NCI-H2227 treated with DMSO at 0.1 percent for 48 hours (cell line): ENCODE results near the gene SMARCA5.

Source experiments
- DNase-seq: peaks from one replicate; lab custom pipeline; 2025; lab: John Stamatoyannopoulos, UW

Gene SMARCA5

GRCh38 chr4:143531788-143532491 is 18.4 kb downstream of the SMARCA5 start:
- no peak for DNase-seq

- DNase-seq = no peak
Measured at GRCh38 chr4:143538979-143539669, 25.6 kb downstream of the SMARCA5 start.

- DNase-seq = no peak
Measured at GRCh38 chr4:143539670-143540023, 26.1 kb downstream of the SMARCA5 start.

GRCh38 chr4:143549928-143550327 is 36.4 kb downstream of the SMARCA5 start:
- no peak for DNase-seq

- no peak for DNase-seq
Measured at GRCh38 chr4:143554728-143555597, 41.5 kb downstream of the SMARCA5 start.

- no peak for DNase-seq
Measured at GRCh38 chr4:143555676-143556075, 42.2 kb downstream of the SMARCA5 start.

- no peak for DNase-seq
Measured at GRCh38 chr4:143558286-143558685, 44.8 kb downstream of the SMARCA5 start.

GRCh38 chr4:143558823-143559756 is 45.6 kb downstream of the SMARCA5 start:
- peak; percentile 92 for DNase-seq

- no peak for DNase-seq
Measured at GRCh38 chr4:143559757-143560147, 46.2 kb downstream of the SMARCA5 start.

- no peak for DNase-seq
Measured at GRCh38 chr4:143564472-143564871, 51.0 kb downstream of the SMARCA5 start.

GRCh38 chr4:143575331-143575730 is 61.8 kb downstream of the SMARCA5 start:
- no peak for DNase-seq

- no peak for DNase-seq
Measured at GRCh38 chr4:143581331-143581946, 67.9 kb downstream of the SMARCA5 start.

- DNase-seq = no peak
Measured at GRCh38 chr4:143585548-143585947, 72.0 kb downstream of the SMARCA5 start.

GRCh38 chr4:143586080-143586479 is 72.6 kb downstream of the SMARCA5 start:
- no peak for DNase-seq

GRCh38 chr4:143587703-143588102 is 74.2 kb downstream of the SMARCA5 start:
- DNase-seq = no peak

- DNase-seq = no peak
Measured at GRCh38 chr4:143597276-143597675, 83.8 kb downstream of the SMARCA5 start.

GRCh38 chr4:143598816-143599215 is 85.3 kb downstream of the SMARCA5 start:
- no peak for DNase-seq

- no peak for DNase-seq
Measured at GRCh38 chr4:143599827-143600226, 86.3 kb downstream of the SMARCA5 start.

GRCh38 chr4:143606480-143606879 is 93.0 kb downstream of the SMARCA5 start:
- DNase-seq = no peak
